GM12878 (cell line): Measurements from ENCODE around the gene GJA9. TPM values are rescaled to one million over a fixed set of nuclear protein-coding genes. Genes with fewer than 3 reads are reported as not detected.

Experiments
- ATAC-seq: fragments of 200-7000 bp; cut with Tn5 transposase; 3 replicates; pipeline ENCODE4 v1.9.1; 2020; ENCODE audit warnings: mild to moderate bottlenecking, moderate library complexity
- Bru-seq: library from RNA; stranded (reverse); fragments of 400-500 nt; gene quantifications from one replicate; lab custom pipeline; 2021; lab: Mats Ljungman, UMichigan
- BruChase-seq, 2 experiments: library from RNA; stranded (reverse); fragments of 400-500 nt; gene quantifications; one replicate each; lab custom pipeline; 2021; lab: Mats Ljungman, UMichigan
- BruUV-seq: library from RNA; stranded (reverse); fragments of 400-500 nt; replicated peaks from 2 replicates; lab custom pipeline; 2021; lab: Mats Ljungman, UMichigan
- CTCF ChIA-PET: fragments of 300-600 bp; sonication (Branson Sonifier 250); formaldehyde crosslinking; extraction: SDS; loops from one replicate; lab custom pipeline; 2021; ENCODE audit warnings: inconsistent platforms; lab: Yijun Ruan, JAX
- POLR2A ChIA-PET: fragments of 350-600 bp; formaldehyde crosslinking; extraction: SDS; loops from one replicate; lab custom pipeline; 2021; ENCODE audit warnings: inconsistent platforms; lab: Charles Lee
- RAD21 ChIA-PET: fragments of 300-600 bp; sonication (Branson Sonifier 250); formaldehyde crosslinking; loops from one replicate; lab custom pipeline; 2023; ENCODE audit warnings: antibody characterized with exemption; ENCODE audit not compliant: unreplicated experiment; lab: Charles Lee
- SMC1A ChIA-PET: fragments of 300-600 bp; sonication (Branson Sonifier 250); formaldehyde crosslinking; loops from one replicate; lab custom pipeline; 2023; ENCODE audit not compliant: unreplicated experiment, uncharacterized antibody; lab: Charles Lee
- DNase-seq: peaks from one replicate; pipeline ENCODE4 v3.0.0-alpha.2; 2011; ENCODE audit warnings: low read depth, low spot score
- FAIRE-seq: peaks from 3 replicates; lab custom pipeline; 2011; peaks lifted over from hg19 to GRCh38; lab: Jason Lieb, UNC
- H2AFZ ChIP-seq: 2 replicates; pipeline ENCODE4 v1.6.0; 2011; ENCODE audit warnings: low read depth, low read length, control low read depth; ENCODE audit not compliant: control insufficient read depth
- H3K27ac ChIP-seq: 2 replicates; pipeline ENCODE4 v1.5.1; 2011; ENCODE audit warnings: control low read depth; ENCODE audit not compliant: control insufficient read depth, insufficient read depth
- H3K27me3 ChIP-seq, 2 experiments: replicated peaks in 1 of 2; 2 replicates each; pipeline versions ENCODE4 v1.6.0 to v1.6.1; 2011; ENCODE audit warnings: low read length in 1 of 2; ENCODE audit not compliant: control insufficient read depth in 2 of 2, insufficient read depth in 2 of 2
- H3K36me3 ChIP-seq, 2 experiments: 2 replicates each; pipeline ENCODE4 v1.5.1; 2011; ENCODE audit warnings: low read length in 1 of 2; ENCODE audit not compliant: control insufficient read depth in 2 of 2, insufficient read depth in 2 of 2
- H3K4me1 ChIP-seq: 2 replicates; pipeline ENCODE4 v1.6.1; 2011; ENCODE audit warnings: mild to moderate bottlenecking, low read length, moderate library complexity, mixed read lengths; ENCODE audit not compliant: control insufficient read depth, insufficient read depth
- H3K4me2 ChIP-seq: 2 replicates; pipeline ENCODE4 v1.6.0; 2011; ENCODE audit warnings: control low read depth; ENCODE audit not compliant: control insufficient read depth, insufficient read depth
- H3K4me3 ChIP-seq: fragments of 200-600 bp; sonication (generic); 2 replicates; pipeline ENCODE4 v1.5.1; 2016
- H3K79me2 ChIP-seq: 2 replicates; pipeline ENCODE4 v1.6.0; 2011; ENCODE audit warnings: low read length; ENCODE audit not compliant: control insufficient read depth, insufficient read depth
- H3K9ac ChIP-seq: 2 replicates; pipeline ENCODE4 v1.8.0; 2011; ENCODE audit warnings: low read length, control low read depth, mixed read lengths; ENCODE audit not compliant: control insufficient read depth, insufficient read depth
- H3K9me3 ChIP-seq: replicated peaks from 3 replicates; pipeline ENCODE4 v1.5.1; 2011; ENCODE audit warnings: mild to moderate bottlenecking, low read length; ENCODE audit not compliant: control insufficient read depth, insufficient read depth
- H4K20me1 ChIP-seq: 2 replicates; pipeline ENCODE4 v1.6.0; 2011; ENCODE audit not compliant: control insufficient read depth, insufficient read depth
- ATF3 ChIP-seq: IDR thresholded peaks from 2 replicates; pipeline ENCODE4 v1.6.1; 2011; ENCODE audit warnings: low read depth, mild to moderate bottlenecking, low read length, moderate library complexity, borderline replicate concordance; ENCODE audit errors: extremely low read depth
- BMI1 ChIP-seq: fragments of 450-650 bp; IDR thresholded peaks from 2 replicates; pipeline ENCODE4 v1.6.1; 2016; ENCODE audit warnings: mild to moderate bottlenecking, moderate library complexity, borderline replicate concordance
- CHD4 ChIP-seq: fragments of 200-600 bp; sonication (generic); IDR thresholded peaks from 2 replicates; pipeline ENCODE4 v1.6.1; 2016; ENCODE audit warnings: mild to moderate bottlenecking
- CREB1 ChIP-seq: IDR thresholded peaks from 2 replicates; pipeline ENCODE4 v1.6.1; 2012; ENCODE audit warnings: low read depth, mild to moderate bottlenecking, inconsistent platforms
- EZH2 ChIP-seq: IDR thresholded peaks from 2 replicates; pipeline ENCODE4 v1.6.1; 2012; ENCODE audit warnings: low read depth, mild to moderate bottlenecking, control low read depth, inconsistent platforms, low read length, borderline replicate concordance; ENCODE audit not compliant: control insufficient read depth
- NKRF ChIP-seq: fragments of 450-650 bp; conservative IDR thresholded peaks from 2 replicates; pipeline ENCODE4 v1.6.1; 2017; ENCODE audit warnings: mild to moderate bottlenecking, moderate library complexity
- PML ChIP-seq: IDR thresholded peaks from 2 replicates; pipeline ENCODE4 v1.6.1; 2012; ENCODE audit warnings: low read length, inconsistent platforms
- POLR2A ChIP-seq: IDR thresholded peaks from 2 replicates; pipeline ENCODE4 v1.6.1; 2011; ENCODE audit warnings: low read depth, mild to moderate bottlenecking, low read length
- RBBP5 ChIP-seq: fragments of 200-600 bp; sonication (generic); conservative IDR thresholded peaks from 2 replicates; pipeline ENCODE4 v1.6.1; 2016
- SUPT20H ChIP-seq: IDR thresholded peaks from 2 replicates; pipeline ENCODE4 v1.6.1; 2011; ENCODE audit warnings: low read depth, mild to moderate bottlenecking, low read length, moderate library complexity, borderline replicate concordance; ENCODE audit not compliant: control insufficient read depth
- YBX1 ChIP-seq: fragments of 450-650 bp; IDR thresholded peaks from 2 replicates; pipeline ENCODE4 v1.6.1; 2016; ENCODE audit warnings: antibody characterized with exemption
- in situ Hi-C: fragments of 300-500 bp; cut with MboI; formaldehyde crosslinking; loops from 9 replicates; pipeline ENCODE4 v1.14.3; 2018; ENCODE audit warnings: mixed read lengths
- intact Hi-C: fragments of 100-400 bp; cut with micrococcal nuclease; formaldehyde crosslinking; loops from one replicate; pipeline ENCODE4 v1.14.2; 2022; ENCODE audit not compliant: unreplicated experiment
- long read RNA-seq, 2 experiments: library from polyadenylated mRNA; unstranded; transcript quantifications; one replicate each; pipeline ENCODE4 v2.0.0, GENCODE V29; 2019 to 2020
- polyA minus RNA-seq, 3 experiments: library from RNA; depleted of rRNA, polyadenylated mRNA; stranded (reverse); fragments of >200 nt; gene quantifications; 2 replicates each; pipeline ENCODE4 v1.2.3, GENCODE V29; 2011
- polyA plus RNA-seq, 11 experiments: library from polyadenylated mRNA; depleted of rRNA in 4 of 11; unstranded in 6 of 11; stranded (reverse) in 5 of 11; fragments of >200 nt; fragmentation: Nextera tagmentation in 4 of 11; fragmentation: Illumina TruSeq in 1 of 11; extraction: Ambion mirVana in 4 of 11; extraction: Trizol in 1 of 11; gene quantifications; 1 replicate in 1 of 11; 2 replicates in 10 of 11; pipeline versions ENCODE4 v1.2.1 to v1.2.3, GENCODE V29; 2011 to 2016; ENCODE audit warnings: inconsistent platforms in 2 of 11, missing spikeins in 2 of 11, low read depth in 1 of 11
- total RNA-seq, 4 experiments: library from RNA; depleted of rRNA in 3 of 4; stranded (reverse); fragments of >200 nt in 3 of 4; fragmentation: Illumina TruSeq in 1 of 4; extraction: Trizol in 1 of 4; gene quantifications; 2 replicates each; pipeline versions ENCODE4 v1.2.1 to v1.2.3, GENCODE V29; 2013 to 2021

The GJA9 gene
- not detected in 2 replicates for total RNA-seq (2013; cell fraction: nucleolus; rRNA removed)
- total RNA-seq (2014; rRNA removed) (not detected in 2 replicates), total RNA-seq (2014; rRNA removed; fragmentation: Illumina TruSeq; extraction: Trizol) (not detected in 2 replicates), total RNA-seq (2021) (not detected in 2 replicates), polyA plus RNA-seq (2011; rRNA removed) (not detected in 2 replicates), polyA plus RNA-seq (2014; fragmentation: Illumina TruSeq; extraction: Trizol) (not detected in 2 replicates), polyA plus RNA-seq (2014; fragmentation: Nextera tagmentation; extraction: Ambion mirVana) (not detected), polyA plus RNA-seq (2014; rRNA removed) (not detected in 2 replicates), polyA plus RNA-seq (2016; fragmentation: Nextera tagmentation; extraction: Ambion mirVana) (under 1 TPM in 1 of 2 experiments, not detected in 1; 0.13 TPM), polyA minus RNA-seq (2011; rRNA and poly(A)+ RNA removed) (not detected in 2 replicates), Bru-seq, nascent RNA (not detected), BruChase-seq, experiment 1, labeled RNA remaining after a 6-hour chase (not detected), BruChase-seq, experiment 2, labeled RNA remaining after a 2-hour chase (percentile 20 among the genes with signal in this experiment)
- not detected for polyA plus RNA-seq (2011; ENCODE audit: low read depth)
- polyA plus RNA-seq (2011; cell fraction: cytosol; rRNA removed), result not detected in 2 replicates
- polyA plus RNA-seq (2011; cell fraction: nucleus; rRNA removed), result not detected in 2 replicates
- polyA plus RNA-seq (2012), result 0.08 TPM in 1 of 2 replicates, not detected in the other
- polyA minus RNA-seq (2011; cell fraction: cytosol; rRNA and poly(A)+ RNA removed), result not detected in 2 replicates
- not detected in 2 replicates for polyA minus RNA-seq (2011; cell fraction: nucleus; rRNA and poly(A)+ RNA removed)
- long read RNA-seq, experiment 1, result 0 reads
- long read RNA-seq, experiment 2, result 0 reads

GRCh38 chr1:38881487-38881886 lies at the start of gene GJA9:
Gene GJA9 (minus strand): TSS chr1:38881587. CDS start chr1:38876098, 5,489 bp downstream.
- TF ChIP-seq YBX1, result no peak
- no peak for TF ChIP-seq CHD4
- TF ChIP-seq BMI1, result no peak
- no peak for TF ChIP-seq CREB1
- no peak for TF ChIP-seq PML
- no peak for TF ChIP-seq ATF3
- no peak for TF ChIP-seq POLR2A
- no peak for TF ChIP-seq NKRF
- TF ChIP-seq SUPT20H, result no peak
- no peak for TF ChIP-seq EZH2
- no peak for TF ChIP-seq RBBP5
- RAD21 ChIA-PET, result interaction anchor here (1.1 kb wide), 1 partner anchor 211 kb away, joined by 3 read pairs; no protein-coding TSS in a partner anchor
- POLR2A ChIA-PET, result no interaction called here
- no peaks in the 10 kb centered on the region for H3K36me3 ChIP-seq
- no peak within 1 kb of the TSS for H2AFZ ChIP-seq
- no peaks in the 10 kb centered on the region for H3K9me3 ChIP-seq
- CTCF ChIA-PET, result interaction anchor here (1.2 to 2.0 kb wide), 2 partner anchors 53 to 211 kb away, joined by 3 to 8 read pairs; no protein-coding TSS in a partner anchor
- no peaks in the 10 kb centered on the region for H4K20me1 ChIP-seq
- BruUV-seq, result no TSS peak
- SMC1A ChIA-PET, result interaction anchor here (0.6 to 1.9 kb wide), 4 partner anchors 9 to 202 kb away, joined by 3 to 6 read pairs (median 4); no protein-coding TSS in a partner anchor
- H3K79me2 ChIP-seq, result no peaks in the 10 kb centered on the region
- no peak within 1 kb of the TSS for H3K4me2 ChIP-seq
- FAIRE-seq (no peak), DNase-seq (no peak), ATAC-seq (no peak)
- no peak within 1 kb of the TSS for H3K27ac ChIP-seq
- intact Hi-C loops (no loop called here), in situ Hi-C loops (no loop called here)
- H3K4me3 ChIP-seq, result no peak within 1 kb of the TSS
- no peaks in the 10 kb centered on the region for H3K27me3 ChIP-seq
- H3K4me1 ChIP-seq, result no peaks in the 10 kb centered on the region
- no peak within 1 kb of the TSS for H3K9ac ChIP-seq
